ENCODE data around the gene BOK. TPM values are rescaled to one million over a fixed set of nuclear protein-coding genes. Genes with fewer than 3 reads are reported as not detected.
A peak's percentile ranks its signal among the peaks of the same experiment; 100 is the strongest.

BOK gene
- total RNA-seq, 1 donor from 2014 or later, result 46.8 TPM

DNA sequence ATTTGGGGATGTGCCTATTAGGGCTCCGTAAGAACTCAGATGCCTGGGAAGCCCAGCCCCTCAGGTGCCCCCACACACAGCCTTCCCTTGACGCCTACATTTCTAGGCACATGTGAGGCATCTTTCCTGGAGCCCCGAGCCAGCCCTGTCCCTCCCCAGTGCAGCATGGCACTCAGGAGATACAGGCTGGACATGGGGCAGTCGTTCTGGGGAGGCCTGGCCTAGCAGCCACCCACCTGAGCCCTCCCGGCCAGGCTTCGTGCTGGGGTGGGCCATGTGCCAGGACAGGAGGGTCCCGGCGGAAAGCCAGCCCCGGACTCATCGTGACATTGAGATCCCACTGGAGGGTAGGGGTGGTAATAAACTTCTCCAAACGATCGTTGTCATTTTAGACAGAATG, 15.2 kb downstream of the BOK start:
- Mint-ChIP-seq H3K4me3 (ENCODE audit: unreplicated experiment) (no peak overlapping the region), H3K36me3 (ENCODE audit: low read depth) (peaks cover 6% of the 10 kb centered on the region), H3K27me3 (ENCODE audit: low read depth) (no peaks in the 10 kb centered on the region), H3K4me1 (ENCODE audit: low read depth) (peaks cover 14% of the 10 kb centered on the region), H3K27ac (ENCODE audit: unreplicated experiment) (no peak overlapping the region), H3K9me3 (ENCODE audit: low read depth) (no peaks in the 10 kb centered on the region)
- TF ChIP-seq, protein P1, sequence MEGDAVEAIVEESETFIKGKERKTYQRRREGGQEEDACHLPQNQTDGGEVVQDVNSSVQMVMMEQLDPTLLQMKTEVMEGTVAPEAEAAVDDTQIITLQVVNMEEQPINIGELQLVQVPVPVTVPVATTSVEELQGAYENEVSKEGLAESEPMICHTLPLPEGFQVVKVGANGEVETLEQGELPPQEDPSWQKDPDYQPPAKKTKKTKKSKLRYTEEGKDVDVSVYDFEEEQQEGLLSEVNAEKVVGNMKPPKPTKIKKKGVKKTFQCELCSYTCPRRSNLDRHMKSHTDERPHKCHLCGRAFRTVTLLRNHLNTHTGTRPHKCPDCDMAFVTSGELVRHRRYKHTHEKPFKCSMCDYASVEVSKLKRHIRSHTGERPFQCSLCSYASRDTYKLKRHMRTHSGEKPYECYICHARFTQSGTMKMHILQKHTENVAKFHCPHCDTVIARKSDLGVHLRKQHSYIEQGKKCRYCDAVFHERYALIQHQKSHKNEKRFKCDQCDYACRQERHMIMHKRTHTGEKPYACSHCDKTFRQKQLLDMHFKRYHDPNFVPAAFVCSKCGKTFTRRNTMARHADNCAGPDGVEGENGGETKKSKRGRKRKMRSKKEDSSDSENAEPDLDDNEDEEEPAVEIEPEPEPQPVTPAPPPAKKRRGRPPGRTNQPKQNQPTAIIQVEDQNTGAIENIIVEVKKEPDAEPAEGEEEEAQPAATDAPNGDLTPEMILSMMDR (IDR thresholded peaks at IDR 0.05), result no peak
- peak; percentile 66 for DNase-seq (ENCODE audit: low spot score)

DNA sequence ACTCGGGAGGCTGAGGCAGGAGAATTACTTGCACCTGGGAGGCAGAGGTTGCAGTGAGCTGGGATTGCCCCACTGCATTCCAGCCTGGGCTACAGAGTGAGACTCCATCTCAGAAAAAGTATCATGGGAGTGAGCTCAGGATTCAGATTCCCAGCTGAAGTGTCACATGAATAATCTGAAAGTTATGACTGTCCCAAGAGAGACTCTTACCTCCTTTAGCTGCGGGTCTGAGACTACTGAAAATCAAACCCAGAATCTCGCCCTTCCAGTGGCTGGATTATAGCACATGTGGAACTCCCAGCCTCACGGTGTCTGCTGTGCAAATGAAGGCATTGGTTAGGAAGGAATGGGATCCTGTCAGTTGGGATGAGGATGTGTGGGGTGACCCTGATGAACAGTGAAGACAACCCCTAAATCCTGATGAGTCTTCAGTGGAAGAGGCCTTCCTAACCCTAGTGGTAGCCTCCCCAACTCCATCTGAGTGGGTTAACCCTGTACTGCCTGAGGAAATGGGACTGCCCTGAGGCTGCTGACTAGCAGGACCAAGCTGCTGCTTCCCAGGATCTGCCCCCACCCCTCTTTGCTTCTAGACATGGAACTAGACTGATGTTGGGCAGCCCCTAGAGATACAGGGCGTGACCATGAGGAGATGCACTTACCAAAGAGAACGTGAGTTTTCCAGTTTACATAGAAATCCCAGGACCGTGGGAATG, 16.5 kb downstream of the BOK start:
- H3K27ac Mint-ChIP-seq (ENCODE audit: unreplicated experiment), result no peak overlapping the region
- DNase-seq (ENCODE audit: low spot score), result peak; percentile 21
- TF ChIP-seq, protein P1 (IDR thresholded peaks at IDR 0.05), result no peak
- peaks cover 6% of the 10 kb centered on the region for H3K36me3 Mint-ChIP-seq (ENCODE audit: low read depth)
- peaks cover 17% of the 10 kb centered on the region for H3K4me1 Mint-ChIP-seq (ENCODE audit: low read depth)
- no peaks in the 10 kb centered on the region for H3K9me3 Mint-ChIP-seq (ENCODE audit: low read depth)
- no peaks in the 10 kb centered on the region for H3K27me3 Mint-ChIP-seq (ENCODE audit: low read depth)
- H3K4me3 Mint-ChIP-seq (ENCODE audit: unreplicated experiment), result no peak overlapping the region

DNA sequence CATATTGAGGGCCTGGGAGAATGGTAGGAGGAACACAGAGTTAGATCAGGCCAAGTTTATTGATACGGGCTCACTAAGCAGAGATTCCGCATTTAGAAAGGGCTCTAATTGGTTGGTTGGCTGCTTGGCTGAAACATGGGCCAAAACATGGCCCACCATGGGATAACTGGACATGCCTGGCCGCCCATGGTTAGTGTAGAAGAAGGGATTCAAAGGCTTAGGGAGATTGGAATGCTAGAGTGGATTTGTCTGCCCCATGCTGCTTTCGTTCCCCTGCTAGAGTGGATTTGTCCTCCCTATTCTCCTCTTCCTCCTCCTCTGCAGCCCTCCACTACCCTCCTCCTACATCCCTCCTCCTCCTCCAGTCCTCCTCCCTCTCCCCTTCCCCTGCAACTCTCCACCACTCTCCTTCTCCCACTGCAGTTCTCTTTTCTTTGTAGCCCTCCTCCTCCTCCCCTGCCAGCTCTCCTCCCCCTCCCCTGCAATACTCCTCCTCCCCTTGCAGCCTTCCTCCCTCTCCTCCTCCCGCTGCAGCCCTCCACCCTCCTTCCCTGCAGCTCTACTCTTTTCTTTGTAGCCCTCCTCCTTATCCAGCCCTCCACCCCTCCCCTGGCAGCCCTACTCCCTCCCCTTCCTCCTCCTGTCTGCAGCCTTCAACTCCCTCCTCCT, 17.2 kb downstream of the BOK start:
- peaks cover 17% of the 10 kb centered on the region for H3K4me1 Mint-ChIP-seq (ENCODE audit: low read depth)
- H3K27me3 Mint-ChIP-seq (ENCODE audit: low read depth), result no peaks in the 10 kb centered on the region
- H3K27ac Mint-ChIP-seq (ENCODE audit: unreplicated experiment), result peak overlapping the region; percentile 54
- no peaks in the 10 kb centered on the region for H3K9me3 Mint-ChIP-seq (ENCODE audit: low read depth)
- no peak overlapping the region for H3K4me3 Mint-ChIP-seq (ENCODE audit: unreplicated experiment)
- DNase-seq (ENCODE audit: low spot score), result peak; percentile 14
- TF ChIP-seq, protein P1 (IDR thresholded peaks at IDR 0.05), result no peak
- peaks cover 8% of the 10 kb centered on the region for H3K36me3 Mint-ChIP-seq (ENCODE audit: low read depth)

DNA sequence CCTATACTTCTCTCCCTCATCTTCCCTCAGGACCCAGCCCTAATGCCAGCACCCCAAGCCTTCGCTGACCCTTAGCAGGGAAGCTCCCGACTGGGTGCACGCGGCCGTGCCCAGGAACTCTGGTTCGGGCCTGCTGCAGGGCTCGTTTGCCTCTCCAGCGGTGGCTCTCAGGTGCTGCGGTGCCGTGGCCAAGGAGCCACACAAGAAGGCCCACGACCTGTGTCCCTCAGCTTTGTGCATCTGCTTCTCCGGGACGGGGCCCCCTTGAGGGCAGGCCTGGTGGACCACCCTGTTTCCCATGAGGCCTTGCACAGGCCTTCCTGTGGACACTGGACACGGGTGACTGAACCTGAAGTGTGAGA, 17.7 kb downstream of the BOK start:
- Mint-ChIP-seq H3K4me3 (ENCODE audit: unreplicated experiment) (no peak overlapping the region), H3K9me3 (ENCODE audit: low read depth) (no peaks in the 10 kb centered on the region), H3K27ac (ENCODE audit: unreplicated experiment) (no peak overlapping the region), H3K36me3 (ENCODE audit: low read depth) (peaks cover 8% of the 10 kb centered on the region), H3K4me1 (ENCODE audit: low read depth) (peaks cover 17% of the 10 kb centered on the region), H3K27me3 (ENCODE audit: low read depth) (no peaks in the 10 kb centered on the region)
- TF ChIP-seq, protein P1 (IDR thresholded peaks at IDR 0.05), result no peak
- DNase-seq (ENCODE audit: low spot score), result peak; percentile 70

DNA sequence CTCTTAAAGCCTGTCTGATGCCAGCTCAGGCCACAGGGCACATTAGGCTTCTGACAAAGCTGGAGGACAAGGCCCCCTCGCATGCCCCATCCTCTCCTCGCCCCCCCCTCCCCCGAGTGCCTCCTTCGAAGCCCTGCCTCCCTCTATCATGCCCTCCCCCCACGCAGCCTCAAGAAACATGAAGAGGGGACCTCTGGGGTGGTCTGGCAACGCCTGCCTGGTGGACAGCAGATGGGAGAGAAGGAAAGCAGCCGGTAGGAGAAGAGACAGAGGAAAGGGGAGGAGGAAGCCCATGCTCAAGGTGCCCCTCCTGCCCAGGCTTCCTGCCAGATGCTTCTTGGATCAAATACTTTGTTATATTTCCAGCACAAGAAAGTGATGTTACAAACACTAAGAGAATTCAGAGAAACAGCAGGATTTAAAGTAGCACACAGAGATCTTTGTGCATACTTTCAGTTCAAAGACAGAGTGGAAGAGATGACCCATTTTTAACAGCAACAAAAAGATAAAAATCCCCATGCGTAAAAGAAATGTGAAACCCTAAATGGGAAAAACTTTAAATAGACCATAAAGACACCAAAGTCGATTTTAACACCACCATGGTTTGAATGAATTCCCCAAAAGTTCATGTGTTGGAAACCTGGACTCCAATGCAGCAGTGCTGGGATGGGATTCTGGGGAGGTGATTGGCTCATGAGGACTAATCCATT, 19.0 kb downstream of the BOK start:
- H3K4me1 Mint-ChIP-seq (ENCODE audit: low read depth), result peaks cover 17% of the 10 kb centered on the region
- H3K27ac Mint-ChIP-seq (ENCODE audit: unreplicated experiment), result peak overlapping the region; percentile 13
- H3K9me3 Mint-ChIP-seq (ENCODE audit: low read depth), result peaks cover 9% of the 10 kb centered on the region
- H3K36me3 Mint-ChIP-seq (ENCODE audit: low read depth), result peaks cover 14% of the 10 kb centered on the region
- H3K4me3 Mint-ChIP-seq (ENCODE audit: unreplicated experiment), result no peak overlapping the region
- TF ChIP-seq, protein P1 (IDR thresholded peaks at IDR 0.05), result no peak
- DNase-seq (ENCODE audit: low spot score), result peak; percentile 39
- H3K27me3 Mint-ChIP-seq (ENCODE audit: low read depth), result no peaks in the 10 kb centered on the region
